Right cardiac atrium (tissue), 5 donors: Measurements from ENCODE around the gene MANF. TPM values are rescaled to one million over a fixed set of nuclear protein-coding genes. Genes with fewer than 3 reads are reported as not detected.
A peak's percentile ranks its signal among the peaks of the same experiment; 100 is the strongest.
"Not testable (repeated sequence)": the region's sequence is repeated elsewhere in the genome, so short reads cannot be mapped to it uniquely, and the experiment has no call there.

Source experiments
- ATAC-seq, 2 donors: fragments of 200-7000 bp; cut with Tn5 transposase; one replicate each; pipeline versions ENCODE4 v1.8.0 to v1.9.1; 2020; ENCODE audit warnings: moderate library complexity in 2 of 2, mild to moderate bottlenecking in 1 of 2
- DNase-seq, 3 donors: peaks; one replicate each; pipeline ENCODE4 v3.0.0-alpha.2; 2020
- H3K27ac ChIP-seq: one replicate; pipeline ENCODE4 v1.5.1; 2013; ENCODE audit warnings: mild to moderate bottlenecking, low read length, control low read depth, moderate library complexity
- H3K27me3 ChIP-seq: one replicate; pipeline ENCODE4 v1.6.1; 2013; ENCODE audit not compliant: control insufficient read depth, insufficient read depth
- H3K4me1 ChIP-seq: one replicate; pipeline ENCODE4 v1.6.1; 2013; ENCODE audit warnings: low read length; ENCODE audit not compliant: control insufficient read depth, insufficient read depth
- H3K4me3 ChIP-seq: one replicate; pipeline ENCODE4 v1.5.1; 2013; ENCODE audit warnings: low read length, control low read depth
- H3K9me3 ChIP-seq: one replicate; pipeline ENCODE4 v1.6.1; 2013; ENCODE audit warnings: low read length; ENCODE audit not compliant: control insufficient read depth
- WGBS: extraction: QIAGEN DNeasy Blood & Tissue Kit; methylation state at CpG from one replicate; pipeline ENCODE4 v1.1.7; 2013; 5-methylcytosine and 5-hydroxymethylcytosine counted together
- intact Hi-C, 4 donors: fragments of 100-400 bp; cut with DNase I; formaldehyde crosslinking; loops; one replicate each; pipeline versions ENCODE4 v1.11.0 to v1.14.0; 2022 to 2023
- polyA plus RNA-seq: library from polyadenylated mRNA; stranded (reverse); fragments of 200-250 nt; gene quantifications from one replicate; pipeline ENCODE4 v1.2.3, GENCODE V29; 2013
- total RNA-seq, 4 donors: library from RNA; stranded (reverse); fragmentation: NEBNext Ultra II Directional; extraction: Animal tissue kit (Norgen Biotek cat#: 25700); gene quantifications; one replicate each; pipeline ENCODE4 v1.2.1, GENCODE V29; 2021
- donor health status: healthy with polysubstance abuse.
- donor health status: DM: no; HTN: yes; CAD: no.
- donor health status: DM: no; HTN: no; CAD: no.
- donor health status: DM: no; HTN: yes; CAD: no; lungs with severe emphysema.
- donor health status: DM: yes; HTN: yes; CAD: no.

The MANF gene
- total and polyA plus RNA-seq, 5 donors = 49.2 to 120 (median 82.8) TPM

DNA sequence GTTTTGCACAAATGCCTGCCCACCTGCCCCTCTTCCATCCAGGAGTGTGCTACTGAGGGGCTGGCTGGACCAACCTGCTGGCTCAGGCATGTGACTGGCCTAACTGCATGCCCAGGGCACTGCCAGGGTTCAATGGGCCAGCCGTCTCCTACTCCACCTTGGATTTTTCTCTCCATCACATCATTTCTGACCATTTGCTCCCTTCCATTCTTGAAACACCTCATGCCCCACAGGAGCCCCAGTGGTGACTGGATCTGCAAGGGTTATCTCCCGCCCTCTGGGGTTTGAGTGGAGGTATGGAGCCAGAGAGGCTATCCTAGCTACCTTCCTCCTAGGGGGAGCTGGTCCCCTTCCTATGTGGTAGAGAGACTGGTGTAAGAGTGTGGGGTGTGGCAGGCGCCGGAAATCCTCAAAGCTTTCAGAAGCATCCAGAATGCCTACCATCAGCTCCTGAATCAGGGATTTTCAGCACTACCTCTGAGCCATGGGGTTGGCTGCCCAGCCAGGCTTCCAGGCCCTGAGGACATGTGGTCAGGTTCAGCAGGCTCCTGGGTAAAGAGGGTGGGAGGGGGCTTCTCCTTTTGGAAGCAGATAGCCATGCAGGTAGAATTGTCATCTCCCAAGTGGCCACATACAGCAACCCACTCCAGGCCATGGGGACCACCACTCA lies 2.9 kb upstream of the MANF start:
- H3K9me3 ChIP-seq = no peaks in the 10 kb centered on the region
- intact Hi-C loops = loop anchor here in 2 of 4 donors (10.0 kb wide), 1 partner anchor 767 kb away; the partner anchor contains the start of genes CISH (in 2 of the 2) and MAPKAPK3 (in 2 of the 2)
- ATAC-seq = no peak
- DNase-seq = peak in 1 of 3 donors; percentile 39
- no peak overlapping the region for H3K27ac ChIP-seq
- 89% methylated on average over 4 of the region's 4 CpGs for WGBS
- H3K27me3 ChIP-seq = no peaks in the 10 kb centered on the region
- no peak overlapping the region for H3K4me3 ChIP-seq
- H3K4me1 ChIP-seq = peaks cover 1% of the 10 kb centered on the region

DNA sequence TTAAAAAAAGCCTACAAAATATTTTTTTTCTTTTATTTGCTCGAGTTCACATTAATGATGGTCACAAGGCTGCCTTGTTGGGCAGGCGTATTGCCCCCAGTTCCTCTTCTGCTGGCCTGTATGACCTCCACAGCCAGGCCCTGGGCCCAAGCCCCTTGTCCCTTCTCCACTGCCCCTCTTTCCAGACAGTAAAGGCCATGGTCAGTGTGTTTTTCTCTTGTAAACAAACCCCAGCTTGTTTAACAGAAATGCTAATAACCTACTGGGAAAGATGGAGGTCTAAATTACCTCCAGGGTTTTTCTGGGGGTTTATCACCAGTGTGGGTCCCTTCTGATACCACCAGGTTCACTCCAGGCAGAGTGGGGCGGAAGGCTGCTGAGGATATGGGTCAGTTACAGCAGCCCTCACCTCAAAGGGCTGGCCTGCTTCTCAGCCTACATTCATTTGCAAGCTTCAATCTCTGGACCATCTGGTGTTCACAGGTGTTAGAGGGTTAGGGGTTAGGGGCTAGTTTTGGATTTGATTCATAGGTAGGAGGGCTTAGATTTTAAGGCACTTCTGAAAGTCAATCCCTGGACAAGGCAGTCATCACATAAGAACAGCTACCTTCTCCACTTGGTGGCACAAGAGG lies 2.0 kb upstream of the MANF start:
- no peaks in the 10 kb centered on the region for H3K27me3 ChIP-seq
- DNase-seq (peak in 1 of 3 donors; percentile 31), ATAC-seq (no peak)
- H3K27ac ChIP-seq = no peak overlapping the region
- intact Hi-C loops = loop anchor here in 2 of 4 donors (10.0 kb wide), 1 partner anchor 768 kb away; the partner anchor contains the start of genes CISH (in 2 of the 2) and MAPKAPK3 (in 2 of the 2)
- H3K9me3 ChIP-seq = no peaks in the 10 kb centered on the region
- 93% methylated on average over 3 of the region's 3 CpGs for WGBS
- H3K4me1 ChIP-seq = peaks cover 1% of the 10 kb centered on the region
- no peak overlapping the region for H3K4me3 ChIP-seq

DNA sequence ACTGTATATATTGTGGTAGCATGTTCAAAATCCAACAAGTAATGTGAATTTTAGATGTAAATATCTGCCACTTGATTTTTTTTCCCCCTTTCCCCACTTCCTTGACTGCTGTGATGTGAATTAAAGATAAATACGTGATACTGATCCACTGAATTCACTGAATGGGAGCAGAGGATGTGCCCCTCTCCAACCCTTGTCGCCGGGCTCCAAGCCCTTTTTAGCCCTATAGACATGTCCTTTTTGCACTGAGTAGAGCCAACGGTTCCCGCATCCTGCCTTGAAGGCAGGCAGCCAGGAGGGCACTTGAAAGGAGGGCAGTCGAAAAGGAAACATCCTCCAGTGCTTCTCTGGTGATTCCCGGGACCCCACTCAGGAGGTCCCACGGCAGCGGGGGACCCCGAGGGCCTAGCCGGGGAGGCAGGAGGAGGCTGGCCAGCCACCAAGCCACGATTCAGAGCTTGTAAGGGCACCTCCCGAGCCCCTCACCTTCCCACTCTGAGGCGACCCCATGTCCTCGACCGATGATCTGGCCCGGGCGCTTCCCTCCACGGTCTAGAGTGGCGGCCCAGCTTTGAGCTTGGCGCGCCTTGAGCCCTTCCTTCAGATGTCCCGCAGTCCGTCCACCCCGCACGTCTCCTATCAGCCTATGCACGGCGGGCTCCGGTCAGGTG lies 901 bp upstream of the MANF start:
- peak overlapping the region; percentile 91 for H3K27ac ChIP-seq
- WGBS = under 1% methylated on average over 29 of the region's 29 CpGs

DNA sequence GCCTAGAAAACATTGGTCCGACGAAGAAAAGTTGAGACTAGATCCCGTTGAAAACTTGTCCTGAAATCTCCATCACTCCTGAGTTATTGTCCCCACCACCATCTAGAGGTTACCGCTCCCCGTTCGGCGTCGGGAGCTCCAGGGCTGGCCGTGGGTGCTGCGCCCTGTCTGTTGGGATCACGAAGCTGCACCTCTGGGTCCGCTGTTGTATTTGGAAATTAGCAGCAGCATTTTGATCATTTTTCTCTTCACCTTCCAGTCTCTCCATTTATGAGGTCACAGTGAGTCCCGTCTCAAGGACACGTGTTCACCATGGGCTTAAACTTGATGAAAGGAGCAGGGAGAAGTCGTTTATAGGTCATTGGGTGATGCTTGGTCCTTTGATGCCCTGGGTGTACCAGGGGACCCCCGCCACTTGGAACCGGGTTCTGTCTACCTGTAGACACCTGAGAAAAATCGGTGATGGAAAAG lies 565 bp downstream of the MANF start:
- Histone ChIP-seq H3K27ac (peak overlapping the region; percentile 44), H3K9me3 (no peaks in the 10 kb centered on the region), H3K4me1 (peaks cover 1% of the 10 kb centered on the region), H3K27me3 (no peaks in the 10 kb centered on the region), H3K4me3 (peak overlapping the region; percentile 62)
- DNase-seq (peak in 1 of 3 donors; percentile 14), ATAC-seq (no peak)
- WGBS = 4% methylated on average over 18 of the region's 18 CpGs
- intact Hi-C loops = loop anchor here in 2 of 4 donors (10.0 kb wide), 1 partner anchor 771 kb away; the partner anchor contains the start of genes CISH (in 2 of the 2) and MAPKAPK3 (in 2 of the 2)

More for the DNA sequence above, 901 bp upstream of the MANF start:
- Histone ChIP-seq H3K9me3 (no peaks in the 10 kb centered on the region), H3K4me1 (peaks cover 1% of the 10 kb centered on the region), H3K27me3 (no peaks in the 10 kb centered on the region), H3K4me3 (peak overlapping the region; percentile 71)
- intact Hi-C loops = loop anchor here in 2 of 4 donors (10.0 kb wide), 1 partner anchor 769 kb away; the partner anchor contains the start of genes CISH (in 2 of the 2) and MAPKAPK3 (in 2 of the 2)
- ATAC-seq (peak; percentile 22 to 48), DNase-seq (peak; percentile 51 to 78 (median 77))

DNA sequence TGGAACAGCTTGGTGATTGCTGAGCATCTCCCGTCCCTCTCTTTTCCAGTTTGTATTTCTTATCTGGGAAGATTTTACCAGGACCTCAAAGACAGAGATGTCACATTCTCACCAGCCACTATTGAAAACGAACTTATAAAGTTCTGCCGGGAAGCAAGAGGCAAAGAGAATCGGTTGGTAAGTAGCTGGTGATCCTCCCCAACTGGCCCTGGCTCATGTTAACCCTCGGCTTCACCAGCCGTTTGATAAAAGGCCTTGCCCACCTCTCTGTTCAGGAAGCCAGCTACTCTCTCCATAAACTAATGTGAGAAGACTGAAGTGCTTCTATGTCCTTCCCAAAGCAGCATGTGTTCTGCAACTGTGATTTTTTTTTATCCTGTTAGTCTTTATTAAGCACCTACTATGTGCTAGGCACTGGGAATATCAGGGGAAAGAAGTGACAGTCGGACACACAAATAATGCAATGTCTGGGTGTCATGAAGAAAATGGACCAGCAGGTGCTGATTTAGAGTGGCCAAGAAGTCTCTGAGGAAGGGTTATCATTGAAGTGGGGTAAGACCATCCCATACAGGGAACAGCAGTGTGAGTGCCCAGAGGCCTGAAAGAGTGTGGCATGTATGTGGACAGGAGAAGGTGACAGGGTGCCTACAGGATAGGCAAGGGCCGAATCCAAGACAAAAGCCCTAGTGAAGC lies 1.2 kb downstream of the MANF start:
- Histone ChIP-seq H3K27ac (no peak overlapping the region), H3K27me3 (no peaks in the 10 kb centered on the region), H3K9me3 (no peaks in the 10 kb centered on the region), H3K4me1 (peaks cover 1% of the 10 kb centered on the region), H3K4me3 (peak overlapping the region; percentile 62)
- intact Hi-C loops = loop anchor here in 2 of 4 donors (10.0 kb wide), 1 partner anchor 772 kb away; the partner anchor contains the start of genes CISH (in 2 of the 2) and MAPKAPK3 (in 2 of the 2)
- no peak for ATAC-seq
- WGBS = 24% methylated on average over 8 of the region's 8 CpGs
- peak in 1 of 3 donors; percentile 7 for DNase-seq

DNA sequence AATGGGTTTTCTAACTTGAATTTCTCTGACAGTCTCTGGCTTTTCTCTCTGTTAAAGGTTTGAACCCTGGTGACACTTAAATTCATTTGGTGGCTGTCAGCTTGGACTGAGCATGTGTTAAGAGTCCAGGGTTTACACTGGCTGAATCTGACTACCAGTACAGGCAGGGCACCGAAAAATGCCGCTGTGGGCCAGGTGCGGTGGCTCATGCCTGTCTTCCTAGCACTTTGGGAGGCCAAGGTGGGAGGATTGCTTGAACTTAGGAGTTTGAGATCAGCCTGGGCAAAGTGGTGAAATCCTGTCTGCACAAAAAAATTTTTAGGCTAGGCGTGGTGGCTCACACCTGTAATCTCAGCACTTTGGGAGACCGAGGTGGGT lies 1.8 kb downstream of the MANF start:
- Histone ChIP-seq H3K4me1 (peaks cover 2% of the 10 kb centered on the region), H3K4me3 (no peak overlapping the region), H3K27me3 (no peaks in the 10 kb centered on the region), H3K27ac (no peak overlapping the region), H3K9me3 (no peaks in the 10 kb centered on the region)
- ATAC-seq = no peak
- WGBS = 85% methylated on average over 5 of the region's 5 CpGs
- intact Hi-C loops = loop anchor here in 2 of 4 donors (10.0 kb wide), 1 partner anchor 772 kb away; the partner anchor contains the start of genes CISH (in 2 of the 2) and MAPKAPK3 (in 2 of the 2)
- peak in 1 of 3 donors; percentile 26 for DNase-seq

DNA sequence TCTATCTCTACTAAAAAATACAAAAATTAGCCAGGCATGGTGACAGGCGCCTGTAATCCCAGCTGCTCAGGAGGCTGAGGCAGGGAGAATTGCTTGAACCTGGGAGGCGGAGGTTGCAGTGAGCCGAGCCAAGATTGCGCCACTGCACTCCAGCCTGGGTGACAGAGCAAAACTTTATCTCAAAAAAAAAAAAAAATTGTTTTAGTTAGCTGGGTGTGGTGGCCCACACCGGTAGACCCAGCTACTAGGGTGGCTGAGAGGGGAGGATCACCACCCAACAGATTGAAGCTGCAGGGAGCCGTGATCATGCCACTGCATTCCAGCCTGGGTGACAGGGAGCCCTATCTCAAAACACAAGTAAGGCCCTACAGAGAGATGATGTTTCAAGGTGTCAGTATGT lies 2.2 kb downstream of the MANF start:
- WGBS = 68% methylated on average over 6 of the region's 6 CpGs
- not testable (repeated sequence) for H3K4me1 ChIP-seq, H3K9me3 ChIP-seq, H3K27me3 ChIP-seq, ATAC-seq, H3K27ac ChIP-seq, H3K4me3 ChIP-seq
- intact Hi-C loops = loop anchor here in 2 of 4 donors (10.0 kb wide), 1 partner anchor 772 kb away; the partner anchor contains the start of genes CISH (in 2 of the 2) and MAPKAPK3 (in 2 of the 2)
- peak in 1 of 3 donors; percentile 49 for DNase-seq

DNA sequence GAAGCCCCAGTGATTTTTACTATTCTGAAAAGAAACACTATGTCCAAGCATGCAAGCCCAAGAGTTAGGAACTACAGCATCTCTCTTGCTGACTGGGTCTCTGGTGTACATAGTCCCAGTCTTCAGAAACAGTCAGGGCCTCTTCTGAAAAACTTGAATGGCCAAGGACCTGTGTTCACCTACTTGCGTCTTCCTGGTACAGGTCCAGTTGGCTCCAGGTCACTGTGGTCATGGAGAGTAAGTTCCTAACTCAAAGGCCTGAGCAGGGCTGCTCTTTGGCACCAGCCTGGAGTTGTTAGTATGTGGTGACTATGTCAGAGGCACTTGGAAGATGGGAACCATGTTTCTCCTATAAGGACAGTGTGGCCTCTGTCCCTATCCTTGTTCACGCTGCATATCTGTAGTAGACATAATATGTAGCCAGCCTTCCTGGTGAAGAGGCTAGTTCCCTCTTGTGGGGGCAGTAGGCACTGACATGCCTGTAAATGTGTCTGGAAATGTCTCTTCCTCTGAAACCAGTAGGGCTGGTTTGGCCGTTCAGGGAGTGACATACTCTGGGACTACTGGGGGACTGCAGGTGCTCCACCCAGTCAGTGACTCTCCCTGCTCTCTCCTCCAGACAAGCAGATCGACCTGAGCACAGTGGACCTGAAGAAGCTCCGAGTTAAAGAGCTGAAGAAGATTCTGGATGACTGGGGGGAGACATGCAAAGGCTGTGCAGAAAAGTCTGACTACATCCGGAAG lies 3.4 kb downstream of the MANF start:
- Histone ChIP-seq H3K27me3 (no peaks in the 10 kb centered on the region), H3K9me3 (no peaks in the 10 kb centered on the region), H3K4me3 (no peak overlapping the region), H3K4me1 (peaks cover 18% of the 10 kb centered on the region), H3K27ac (no peak overlapping the region)
- 68% methylated on average over 6 of the region's 6 CpGs for WGBS
- intact Hi-C loops = loop anchor here in 2 of 4 donors (10.0 kb wide), 1 partner anchor 774 kb away; the partner anchor contains the start of genes CISH (in 2 of the 2) and MAPKAPK3 (in 2 of the 2)
- ATAC-seq (no peak), DNase-seq (peak in 1 of 3 donors; percentile 52)

DNA sequence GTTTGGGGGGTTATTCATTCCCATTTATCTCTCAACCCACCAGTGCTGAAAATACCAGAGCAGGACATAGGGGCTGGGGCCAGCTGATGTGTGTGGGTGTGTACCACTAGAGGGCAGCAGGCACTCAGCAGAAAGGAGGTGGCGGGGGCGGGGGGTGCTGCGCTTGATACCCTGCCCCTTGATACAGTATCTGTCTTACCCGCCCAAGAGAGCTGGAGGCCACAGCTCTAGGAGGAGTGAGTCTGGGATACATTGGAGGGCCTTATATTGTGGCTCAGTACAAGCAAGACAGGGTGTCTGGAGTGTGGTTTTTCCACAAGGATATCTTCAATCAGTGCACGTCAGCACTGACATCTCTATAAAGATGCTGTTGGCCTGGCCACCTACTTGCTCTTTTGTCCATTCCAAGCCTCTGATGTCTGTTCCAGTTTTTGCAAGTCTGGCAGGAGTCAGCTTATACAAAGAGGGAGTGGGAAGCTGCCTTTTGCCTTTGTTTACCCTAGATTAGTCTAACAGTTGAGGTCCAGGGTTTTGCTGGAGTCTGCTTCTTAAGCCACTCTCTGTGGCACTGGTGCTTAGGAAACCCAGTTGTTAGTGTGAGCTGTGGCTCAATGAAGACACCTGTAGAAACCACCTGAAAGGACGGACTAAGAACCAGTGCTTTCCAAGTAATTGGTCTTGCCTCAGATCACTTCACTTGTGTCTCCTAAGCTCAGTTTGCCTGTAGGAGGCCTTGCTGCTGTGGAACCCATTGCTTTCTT lies 4.5 kb downstream of the MANF start:
- H3K4me1 ChIP-seq = peaks cover 20% of the 10 kb centered on the region
- WGBS = 49% methylated on average over 6 of the region's 6 CpGs
- ATAC-seq (no peak), DNase-seq (peak; percentile 48 to 77 (median 69))
- intact Hi-C loops = loop anchor here (10.0 kb wide), 3 partner anchors 285 to 775 kb away; partner anchors contain the start of genes CISH (in 2 of the 4), MAPKAPK3 (in 2 of the 4) and TEX264 (in 1 of the 4)
- no peak overlapping the region for H3K4me3 ChIP-seq
- no peak overlapping the region for H3K27ac ChIP-seq
- no peaks in the 10 kb centered on the region for H3K27me3 ChIP-seq
- no peaks in the 10 kb centered on the region for H3K9me3 ChIP-seq
